HG03558 (cell line): ENCODE data around the gene HSPA1A.
"Not testable (repeated sequence)": the region's sequence is repeated elsewhere in the genome, so short reads cannot be mapped to it uniquely, and the experiment has no call there.

Experiments used
- ATAC-seq: cut with Tn5 transposase; IDR thresholded peaks from one replicate; pipeline ENCODE4 v1.9.1; 2021; ENCODE audit warnings: moderate number of reproducible peaks; ENCODE audit not compliant: unreplicated experiment; ENCODE audit errors: extremely low read depth

HSPA1A gene

GRCh38 chr6:31831350-31832215 lies 16.2 kb downstream of the HSPA1A start:
- ATAC-seq: no peak

GRCh38 chr6:31834367-31835250 lies 19.3 kb downstream of the HSPA1A start:
- ATAC-seq: no peak

GRCh38 chr6:31836047-31836473 lies 20.7 kb downstream of the HSPA1A start:
- ATAC-seq: no peak

GRCh38 chr6:31836474-31837368 lies 21.4 kb downstream of the HSPA1A start:
- ATAC-seq: no peak

- no peak for ATAC-seq
Measured at GRCh38 chr6:31837369-31838113, 22.2 kb downstream of the HSPA1A start.

GRCh38 chr6:31838114-31838553 lies 22.8 kb downstream of the HSPA1A start:
- ATAC-seq: not testable (repeated sequence)

GRCh38 chr6:31838968-31839367 lies 23.6 kb downstream of the HSPA1A start:
- no peak for ATAC-seq

- ATAC-seq: not testable (repeated sequence)
Measured at GRCh38 chr6:31839779-31840126, 24.4 kb downstream of the HSPA1A start.

- ATAC-seq: no peak
Measured at GRCh38 chr6:31842053-31842452, 26.7 kb downstream of the HSPA1A start.

- no peak for ATAC-seq
Measured at GRCh38 chr6:31844507-31844906, 29.2 kb downstream of the HSPA1A start.

GRCh38 chr6:31847276-31847978 lies 32.1 kb downstream of the HSPA1A start:
- ATAC-seq: no peak

- no peak for ATAC-seq
Measured at GRCh38 chr6:31850765-31851484, 35.6 kb downstream of the HSPA1A start.

- ATAC-seq: no peak
Measured at GRCh38 chr6:31851485-31851832, 36.1 kb downstream of the HSPA1A start.

GRCh38 chr6:31851980-31852718 lies 36.8 kb downstream of the HSPA1A start:
- not testable (repeated sequence) for ATAC-seq

GRCh38 chr6:31857774-31858173 lies 42.4 kb downstream of the HSPA1A start:
- ATAC-seq: not testable (repeated sequence)

GRCh38 chr6:31858707-31859106 lies 43.4 kb downstream of the HSPA1A start:
- no peak for ATAC-seq

GRCh38 chr6:31859923-31860322 lies 44.6 kb downstream of the HSPA1A start:
- ATAC-seq: no peak

GRCh38 chr6:31860349-31860748 lies 45.0 kb downstream of the HSPA1A start:
- no peak for ATAC-seq
